Endothelial cell of umbilical vein (primary cell): ENCODE measurements around the gene AP1G1.

Experiments used
- CTCF ChIP-seq, 2 donors: IDR thresholded peaks; 1 replicate in 1 of 2; 2 replicates in 1 of 2; pipeline ENCODE4 v1.5.1; 2011; ENCODE audit warnings: low read length in 2 of 2, mild to moderate bottlenecking in 2 of 2, moderate library complexity in 2 of 2, control low read depth in 1 of 2, inconsistent platforms in 1 of 2, low read depth in 1 of 2; ENCODE audit not compliant: insufficient read depth in 1 of 2; ENCODE audit errors: extremely low read depth in 1 of 2
- GATA2 ChIP-seq: IDR thresholded peaks from 2 replicates; pipeline ENCODE4 v1.7.0; 2011; ENCODE audit warnings: low read depth, mild to moderate bottlenecking, moderate library complexity, mixed read lengths, low read length; ENCODE audit not compliant: insufficient read length, insufficient read depth
- MAX ChIP-seq: IDR thresholded peaks from 2 replicates; pipeline ENCODE4 v1.6.1; 2011; ENCODE audit not compliant: insufficient read depth, insufficient read length
- POLR2A ChIP-seq: IDR thresholded peaks from 2 replicates; pipeline ENCODE4 v1.6.1; 2012; ENCODE audit warnings: low read depth, mild to moderate bottlenecking, control low read depth, low read length

- TF ChIP-seq CTCF (IDR thresholded peaks at IDR 0.05; ENCODE audit: extremely low read depth in 1 of 2, insufficient read depth in 1 of 2, low read depth in 1 of 2, low read length in 2 of 2) = no peak
- no peak for TF ChIP-seq GATA2
- no peak for TF ChIP-seq POLR2A
- no peak for TF ChIP-seq MAX
Observed at GRCh38 chr16:71846431-71846830, 37.8 kb upstream of the AP1G1 start.
